Calu3 (cell line): ENCODE results near the gene PFKP. TPM values are rescaled to one million over a fixed set of nuclear protein-coding genes. Genes with fewer than 3 reads are reported as not detected.
"Not testable (repeated sequence)": the region's sequence is repeated elsewhere in the genome, so short reads cannot be mapped to it uniquely, and the experiment has no call there.

Experiments used
- BruUV-seq: library from RNA; stranded (reverse); fragments of 400-500 nt; replicated peaks from 2 replicates; lab custom pipeline; 2021; lab: Mats Ljungman, UMichigan
- CTCF ChIA-PET: fragments of 300-600 bp; sonication (Branson Sonifier 250); formaldehyde crosslinking; loops from one replicate; lab custom pipeline; 2022; ENCODE audit warnings: antibody characterized with exemption; lab: Charles Lee
- DNase-seq: peaks from one replicate; pipeline ENCODE4 v3.0.0; 2022
- H3K27ac Mint-ChIP-seq: one replicate; pipeline ENCODE4 v1.8.0; 2022; ENCODE audit warnings: mixed read lengths; ENCODE audit not compliant: unreplicated experiment
- H3K27me3 Mint-ChIP-seq: one replicate; pipeline ENCODE4 v1.8.0; 2022; ENCODE audit warnings: mixed read lengths; ENCODE audit not compliant: unreplicated experiment
- H3K36me3 Mint-ChIP-seq: one replicate; pipeline ENCODE4 v1.8.0; 2022; ENCODE audit warnings: mild to moderate bottlenecking, moderate library complexity, mixed read lengths; ENCODE audit not compliant: insufficient read depth, unreplicated experiment
- H3K4me1 Mint-ChIP-seq: one replicate; pipeline ENCODE4 v1.8.0; 2022; ENCODE audit warnings: mild to moderate bottlenecking, low read depth, mixed read lengths; ENCODE audit not compliant: unreplicated experiment
- H3K4me3 Mint-ChIP-seq: one replicate; pipeline ENCODE4 v1.8.0; 2022; ENCODE audit warnings: mild to moderate bottlenecking, low read depth, moderate library complexity, mixed read lengths; ENCODE audit not compliant: unreplicated experiment
- H3K9me3 Mint-ChIP-seq: one replicate; pipeline ENCODE4 v1.8.0; 2022; ENCODE audit warnings: low read depth, mixed read lengths; ENCODE audit not compliant: unreplicated experiment
- intact Hi-C: fragments of 100-400 bp; cut with micrococcal nuclease; formaldehyde crosslinking; loops from one replicate; pipeline ENCODE4 v1.10.0; 2022; ENCODE audit not compliant: unreplicated experiment
- total RNA-seq: library from RNA; stranded (reverse); gene quantifications from 2 replicates; pipeline ENCODE4 v1.2.3, GENCODE V29; 2022
- TF ChIP-seq, protein P1 (sequence below): fragments of 200-600 bp; IDR thresholded peaks from one replicate; pipeline ENCODE4 v1.8.0; 2022; ENCODE audit warnings: antibody characterized with exemption; ENCODE audit not compliant: unreplicated experiment

Gene PFKP
- total RNA-seq, 1 experiment from 2014 or later, result 272 TPM

DNA sequence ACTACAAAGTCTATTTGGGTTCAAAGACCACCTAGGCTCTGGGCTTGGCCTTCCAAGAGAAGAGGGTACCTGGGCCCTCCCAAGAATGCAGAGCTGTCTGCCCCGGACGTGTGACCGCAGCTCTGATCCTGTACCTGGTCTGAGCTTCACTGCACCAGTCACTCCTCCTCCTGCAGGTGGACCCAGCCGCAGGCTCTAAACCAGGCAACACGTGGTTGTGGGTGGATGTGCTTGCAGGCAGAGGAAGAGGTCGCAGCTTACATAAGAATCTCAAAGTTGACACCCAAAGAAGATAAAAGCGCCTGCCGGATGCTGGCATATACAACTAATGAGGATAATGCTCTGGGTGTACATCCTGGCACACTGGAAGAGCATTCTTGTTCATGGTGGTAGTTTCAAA is 9.4 kb upstream of the PFKP start:
- Mint-ChIP-seq H3K36me3 (no peaks in the 10 kb centered on the region), H3K9me3 (no peaks in the 10 kb centered on the region), H3K27ac (no peak overlapping the region), H3K27me3 (no peaks in the 10 kb centered on the region), H3K4me3 (no peak overlapping the region), H3K4me1 (peaks cover 12% of the 10 kb centered on the region)
- CTCF ChIA-PET, result no interaction called here
- no peak for DNase-seq
- BruUV-seq, result no TSS peak
- intact Hi-C loops, result no loop called here
- TF ChIP-seq, protein P1, sequence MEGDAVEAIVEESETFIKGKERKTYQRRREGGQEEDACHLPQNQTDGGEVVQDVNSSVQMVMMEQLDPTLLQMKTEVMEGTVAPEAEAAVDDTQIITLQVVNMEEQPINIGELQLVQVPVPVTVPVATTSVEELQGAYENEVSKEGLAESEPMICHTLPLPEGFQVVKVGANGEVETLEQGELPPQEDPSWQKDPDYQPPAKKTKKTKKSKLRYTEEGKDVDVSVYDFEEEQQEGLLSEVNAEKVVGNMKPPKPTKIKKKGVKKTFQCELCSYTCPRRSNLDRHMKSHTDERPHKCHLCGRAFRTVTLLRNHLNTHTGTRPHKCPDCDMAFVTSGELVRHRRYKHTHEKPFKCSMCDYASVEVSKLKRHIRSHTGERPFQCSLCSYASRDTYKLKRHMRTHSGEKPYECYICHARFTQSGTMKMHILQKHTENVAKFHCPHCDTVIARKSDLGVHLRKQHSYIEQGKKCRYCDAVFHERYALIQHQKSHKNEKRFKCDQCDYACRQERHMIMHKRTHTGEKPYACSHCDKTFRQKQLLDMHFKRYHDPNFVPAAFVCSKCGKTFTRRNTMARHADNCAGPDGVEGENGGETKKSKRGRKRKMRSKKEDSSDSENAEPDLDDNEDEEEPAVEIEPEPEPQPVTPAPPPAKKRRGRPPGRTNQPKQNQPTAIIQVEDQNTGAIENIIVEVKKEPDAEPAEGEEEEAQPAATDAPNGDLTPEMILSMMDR, result no peak

DNA sequence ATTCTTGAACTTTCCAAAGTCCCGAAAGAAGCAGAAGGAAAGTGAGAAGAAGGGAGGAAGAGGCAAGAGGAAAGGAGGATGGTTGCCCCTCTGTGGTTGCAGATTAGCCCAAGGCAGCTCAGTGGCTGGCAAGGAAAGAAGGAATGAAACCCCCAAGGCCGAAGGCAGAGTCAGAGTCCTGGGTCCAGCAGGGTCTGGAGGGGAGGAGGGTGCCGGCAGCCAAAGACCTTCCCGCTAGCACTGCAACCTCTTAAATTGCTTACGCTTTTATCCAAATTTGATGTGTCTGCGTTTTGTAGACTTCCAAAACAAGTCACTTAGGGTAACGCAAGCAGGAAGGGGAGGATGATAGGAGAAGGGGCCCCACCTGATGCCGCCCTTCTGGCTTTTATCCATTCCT is 7.4 kb upstream of the PFKP start:
- intact Hi-C loops, result no loop called here
- peaks cover 12% of the 10 kb centered on the region for H3K4me1 Mint-ChIP-seq
- no peaks in the 10 kb centered on the region for H3K27me3 Mint-ChIP-seq
- H3K27ac Mint-ChIP-seq, result no peak overlapping the region
- no peaks in the 10 kb centered on the region for H3K36me3 Mint-ChIP-seq
- no peak overlapping the region for H3K4me3 Mint-ChIP-seq
- CTCF ChIA-PET, result no interaction called here
- no TSS peak for BruUV-seq
- TF ChIP-seq, protein P1, result no peak
- no peak for DNase-seq
- H3K9me3 Mint-ChIP-seq, result no peaks in the 10 kb centered on the region

DNA sequence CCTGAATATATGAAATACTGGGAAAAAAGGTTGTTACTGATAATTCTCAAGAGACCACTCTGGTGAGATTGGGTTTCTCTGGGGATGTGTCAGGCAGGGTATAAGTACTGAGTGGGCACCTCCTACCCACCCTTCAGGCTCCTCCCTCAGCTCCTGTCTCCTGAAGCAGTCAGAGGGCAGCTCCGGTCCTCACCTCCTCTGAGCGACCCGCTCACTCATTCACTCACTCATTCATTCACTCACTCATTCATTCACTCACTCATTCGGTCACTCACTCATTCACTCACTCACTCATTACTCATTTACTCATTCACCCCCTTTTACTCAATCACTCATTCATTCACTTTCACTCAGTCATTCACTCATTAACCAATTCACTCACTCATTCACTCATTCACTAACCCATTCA is 6.9 kb upstream of the PFKP start:
- CTCF ChIA-PET, result no interaction called here
- TF ChIP-seq, protein P1, result no peak
- BruUV-seq, result no TSS peak
- intact Hi-C loops, result no loop called here
- Mint-ChIP-seq H3K27ac (no peak overlapping the region), H3K4me3 (no peak overlapping the region), H3K4me1 (peaks cover 12% of the 10 kb centered on the region), H3K27me3 (no peaks in the 10 kb centered on the region), H3K9me3 (no peaks in the 10 kb centered on the region), H3K36me3 (no peaks in the 10 kb centered on the region)
- no peak for DNase-seq

DNA sequence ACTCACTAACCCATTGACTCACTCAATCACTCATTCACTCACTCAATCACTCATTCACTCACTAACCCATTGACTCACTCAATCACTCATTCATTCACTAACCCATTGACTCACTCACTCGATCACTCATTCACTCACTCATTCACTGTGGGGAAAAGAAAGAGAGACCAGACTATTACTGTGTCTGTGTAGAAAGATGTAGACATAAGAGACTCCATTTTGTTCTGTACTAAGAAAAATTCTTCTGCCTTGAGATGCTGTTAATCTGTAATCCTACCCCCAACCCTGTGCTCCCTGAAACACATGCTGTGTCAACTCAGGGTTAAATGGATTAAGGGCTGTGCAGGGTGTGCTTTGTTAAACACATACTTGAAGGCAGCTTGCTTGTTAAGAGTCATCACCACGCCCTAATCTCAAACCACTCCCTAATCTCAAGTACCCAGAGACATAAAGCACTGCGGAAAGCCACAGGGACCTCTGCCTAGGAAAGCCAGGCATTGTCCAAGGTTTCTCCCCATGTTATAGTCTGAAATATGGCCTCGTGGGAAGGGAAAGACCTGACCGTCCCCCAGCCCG is 5.9 kb upstream of the PFKP start:
- H3K27ac Mint-ChIP-seq, H3K9me3 Mint-ChIP-seq, H3K4me1 Mint-ChIP-seq, H3K27me3 Mint-ChIP-seq, H3K36me3 Mint-ChIP-seq, CTCF ChIA-PET, H3K4me3 Mint-ChIP-seq, DNase-seq, BruUV-seq, intact Hi-C loops: not testable (repeated sequence)

DNA sequence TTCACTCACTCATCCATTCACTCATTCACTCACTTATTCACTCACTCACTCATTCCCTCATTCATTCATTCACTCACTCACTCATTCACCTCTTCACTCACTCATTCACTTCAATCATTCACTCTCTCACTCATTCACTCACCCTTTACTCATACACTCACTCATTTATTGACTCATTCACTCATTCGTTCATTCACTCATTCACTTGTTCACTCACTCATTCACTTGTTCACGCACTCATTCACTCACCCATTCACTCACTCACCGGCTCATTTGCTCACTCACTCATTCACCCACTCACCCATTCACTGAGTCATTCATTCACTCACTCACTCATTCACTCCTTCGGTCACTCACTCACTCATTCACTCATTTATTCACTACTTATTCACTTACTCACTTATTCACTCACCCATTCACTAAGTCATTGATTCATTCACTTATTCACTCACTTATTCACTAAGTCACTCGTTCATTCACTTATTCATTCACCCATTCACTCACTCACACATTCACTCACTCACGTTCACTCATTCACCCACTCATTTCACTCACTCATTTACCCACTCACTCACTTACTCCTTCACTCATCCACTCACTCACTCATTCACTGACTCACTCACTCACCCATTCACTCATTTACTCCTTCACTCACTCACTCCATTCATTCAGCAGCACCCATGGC is 4.7 kb upstream of the PFKP start:
- peaks cover 9% of the 10 kb centered on the region for H3K36me3 Mint-ChIP-seq
- BruUV-seq, result no TSS peak
- H3K4me3 Mint-ChIP-seq, result no peak overlapping the region
- no peak overlapping the region for H3K27ac Mint-ChIP-seq
- no peaks in the 10 kb centered on the region for H3K27me3 Mint-ChIP-seq
- TF ChIP-seq, protein P1, result no peak
- CTCF ChIA-PET, result no interaction called here
- intact Hi-C loops, result no loop called here
- DNase-seq, result no peak
- no peaks in the 10 kb centered on the region for H3K4me1 Mint-ChIP-seq
- H3K9me3 Mint-ChIP-seq, result no peaks in the 10 kb centered on the region
